HG02623 (cell line): Measurements from ENCODE around the gene MYBPC1.

Source experiments
- ATAC-seq: cut with Tn5 transposase; IDR thresholded peaks from one replicate; pipeline ENCODE4 v1.9.1; 2021; ENCODE audit warnings: moderate library complexity; ENCODE audit not compliant: unreplicated experiment

The MYBPC1 gene

GRCh38 chr12:101690544-101691098 is 95.8 kb downstream of the MYBPC1 start:
- ATAC-seq: no peak

GRCh38 chr12:101691503-101692096 is 96.8 kb downstream of the MYBPC1 start:
- ATAC-seq: no peak

GRCh38 chr12:101694297-101694848 is 99.6 kb downstream of the MYBPC1 start:
- no peak for ATAC-seq

GRCh38 chr12:101694986-101695385 is 100.2 kb downstream of the MYBPC1 start:
- no peak for ATAC-seq

- no peak for ATAC-seq
These were observed 100.9 kb downstream of the MYBPC1 start for GRCh38 chr12:101695706-101696105.

GRCh38 chr12:101696251-101697196 is 101.8 kb downstream of the MYBPC1 start:
- ATAC-seq: peak; percentile 25

GRCh38 chr12:101697197-101697929 is 102.6 kb downstream of the MYBPC1 start, which contains the start of gene CHPT1:
TSS of gene CHPT1 (plus strand) at chr12:101697640. CDS start at chr12:101697862, 222 bp downstream.
- peak; percentile 58 for ATAC-seq

GRCh38 chr12:101697930-101698799 is 103.4 kb downstream of the MYBPC1 start:
- ATAC-seq: peak; percentile 29

- no peak for ATAC-seq
These were observed 104.1 kb downstream of the MYBPC1 start for GRCh38 chr12:101698800-101699347.

GRCh38 chr12:101700299-101700820 is 105.6 kb downstream of the MYBPC1 start:
- ATAC-seq: no peak

- no peak for ATAC-seq
These were observed 108.7 kb downstream of the MYBPC1 start for GRCh38 chr12:101703487-101703886.

- no peak for ATAC-seq
These were observed 111.6 kb downstream of the MYBPC1 start for GRCh38 chr12:101706403-101706802.

- no peak for ATAC-seq
These were observed 112.5 kb downstream of the MYBPC1 start for GRCh38 chr12:101707131-101707782.

- no peak for ATAC-seq
These were observed 115.5 kb downstream of the MYBPC1 start for GRCh38 chr12:101710288-101710687.

- no peak for ATAC-seq
These were observed 118.4 kb downstream of the MYBPC1 start for GRCh38 chr12:101713059-101713682.

- no peak for ATAC-seq
These were observed 119.2 kb downstream of the MYBPC1 start for GRCh38 chr12:101713930-101714329.

GRCh38 chr12:101714877-101715444 is 120.2 kb downstream of the MYBPC1 start:
- ATAC-seq: no peak

GRCh38 chr12:101719566-101719965 is 124.8 kb downstream of the MYBPC1 start:
- ATAC-seq: no peak
